ENCODE measurements around the gene ZMYM1.
"Not testable (repeated sequence)": the region's sequence is repeated elsewhere in the genome, so short reads cannot be mapped to it uniquely, and the experiment has no call there.

ZMYM1 gene

DNA sequence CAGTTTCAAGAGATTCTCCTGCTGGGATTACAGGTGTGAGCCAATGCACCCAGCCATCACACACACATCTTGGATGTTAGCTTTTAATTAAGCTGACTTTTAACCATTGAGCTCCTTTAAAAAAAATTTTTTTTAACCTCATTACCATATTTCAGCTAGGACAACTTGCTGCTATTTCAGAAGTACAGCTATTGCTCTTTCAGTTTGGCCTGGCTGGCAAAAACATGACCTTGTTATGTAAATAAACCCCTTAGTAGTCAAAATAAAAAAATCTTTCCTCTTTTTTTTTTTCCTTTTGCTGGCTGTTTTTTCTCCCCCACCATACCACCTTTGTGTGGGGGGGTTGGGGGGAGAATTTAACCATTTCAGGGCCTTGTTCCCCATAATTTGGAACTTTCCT lies 49.9 kb downstream of the ZMYM1 start:
- no peak for DNase-seq (ENCODE audit: low spot score)
- in situ Hi-C loops (cut with MboI; ENCODE audit: low pct_unique_long_range_greater_than_20kb, low sequenced_read_pairs, unreplicated experiment): no loop called here
- TF ChIP-seq, protein P1, sequence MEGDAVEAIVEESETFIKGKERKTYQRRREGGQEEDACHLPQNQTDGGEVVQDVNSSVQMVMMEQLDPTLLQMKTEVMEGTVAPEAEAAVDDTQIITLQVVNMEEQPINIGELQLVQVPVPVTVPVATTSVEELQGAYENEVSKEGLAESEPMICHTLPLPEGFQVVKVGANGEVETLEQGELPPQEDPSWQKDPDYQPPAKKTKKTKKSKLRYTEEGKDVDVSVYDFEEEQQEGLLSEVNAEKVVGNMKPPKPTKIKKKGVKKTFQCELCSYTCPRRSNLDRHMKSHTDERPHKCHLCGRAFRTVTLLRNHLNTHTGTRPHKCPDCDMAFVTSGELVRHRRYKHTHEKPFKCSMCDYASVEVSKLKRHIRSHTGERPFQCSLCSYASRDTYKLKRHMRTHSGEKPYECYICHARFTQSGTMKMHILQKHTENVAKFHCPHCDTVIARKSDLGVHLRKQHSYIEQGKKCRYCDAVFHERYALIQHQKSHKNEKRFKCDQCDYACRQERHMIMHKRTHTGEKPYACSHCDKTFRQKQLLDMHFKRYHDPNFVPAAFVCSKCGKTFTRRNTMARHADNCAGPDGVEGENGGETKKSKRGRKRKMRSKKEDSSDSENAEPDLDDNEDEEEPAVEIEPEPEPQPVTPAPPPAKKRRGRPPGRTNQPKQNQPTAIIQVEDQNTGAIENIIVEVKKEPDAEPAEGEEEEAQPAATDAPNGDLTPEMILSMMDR (IDR thresholded peaks at IDR 0.05; ENCODE audit: extremely low read depth, insufficient read depth, missing control alignments): no peak

DNA sequence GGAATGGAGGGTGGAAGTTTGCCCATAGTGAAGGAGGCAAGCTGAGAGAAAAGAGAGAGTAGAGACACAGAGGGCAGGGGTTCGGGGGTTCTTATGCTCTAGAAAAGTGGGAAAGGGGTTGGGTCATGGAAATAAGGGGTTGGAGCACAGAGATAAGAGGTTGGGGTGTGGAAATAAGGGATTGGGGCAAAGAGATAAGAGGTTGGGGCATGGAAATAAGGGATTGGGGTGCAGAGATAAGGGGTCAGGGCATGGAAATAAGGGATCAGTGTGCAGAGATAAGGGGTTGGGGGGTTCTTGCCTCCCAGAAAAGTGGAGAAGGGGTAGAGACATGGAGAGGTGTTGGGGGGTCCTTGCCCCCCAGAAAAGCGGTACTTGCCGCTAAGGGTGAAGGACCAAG lies 57.6 kb downstream of the ZMYM1 start:
- DNase-seq (ENCODE audit: low spot score): no peak
- in situ Hi-C loops (cut with MboI; ENCODE audit: low pct_unique_long_range_greater_than_20kb, low sequenced_read_pairs, unreplicated experiment): no loop called here
- TF ChIP-seq, protein P1 (IDR thresholded peaks at IDR 0.05; ENCODE audit: extremely low read depth, insufficient read depth, missing control alignments): no peak

DNA sequence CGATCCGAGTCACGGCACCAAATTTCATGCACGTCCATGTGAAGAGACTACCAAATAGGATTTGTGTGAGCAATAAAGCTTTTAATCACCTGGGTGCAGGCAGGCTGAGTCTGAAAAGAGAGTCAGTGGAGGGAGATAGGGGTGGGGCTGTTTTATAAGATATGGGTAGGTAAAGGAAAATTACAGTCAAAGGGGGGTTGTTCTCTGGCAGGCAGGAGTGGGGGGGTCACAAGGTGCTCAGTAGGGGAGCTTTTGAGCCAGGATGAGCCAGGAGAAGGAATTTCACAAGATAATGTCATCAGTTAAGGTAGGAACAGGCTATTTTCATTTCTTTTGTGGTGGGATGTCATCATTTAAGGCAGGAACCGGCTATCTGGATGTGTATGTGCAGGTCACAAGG lies 58.4 kb downstream of the ZMYM1 start:
- DNase-seq (ENCODE audit: low spot score); in situ Hi-C loops (cut with MboI; ENCODE audit: low pct_unique_long_range_greater_than_20kb, low sequenced_read_pairs, unreplicated experiment): not testable (repeated sequence)

DNA sequence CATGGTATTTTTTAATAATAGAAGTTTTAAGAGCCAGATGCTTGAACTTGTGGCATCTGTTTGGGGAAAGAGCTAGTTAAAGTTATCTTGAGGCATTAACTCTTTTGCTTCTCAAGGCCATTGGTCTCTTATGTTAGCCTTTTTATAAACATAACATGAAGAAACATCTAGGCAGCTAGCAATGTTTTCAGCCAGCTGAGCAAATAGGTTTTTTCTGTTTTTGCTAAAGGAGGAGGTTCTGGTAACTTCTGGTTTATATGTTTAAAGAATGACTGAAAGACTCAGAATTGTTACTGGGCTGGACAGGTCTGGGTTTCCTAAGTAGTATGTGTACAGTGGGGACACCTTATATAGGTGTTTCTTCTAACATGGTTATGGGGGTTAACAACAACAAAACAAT lies 63.1 kb downstream of the ZMYM1 start:
- DNase-seq (ENCODE audit: low spot score); in situ Hi-C loops (cut with MboI; ENCODE audit: low pct_unique_long_range_greater_than_20kb, low sequenced_read_pairs, unreplicated experiment): not testable (repeated sequence)

DNA sequence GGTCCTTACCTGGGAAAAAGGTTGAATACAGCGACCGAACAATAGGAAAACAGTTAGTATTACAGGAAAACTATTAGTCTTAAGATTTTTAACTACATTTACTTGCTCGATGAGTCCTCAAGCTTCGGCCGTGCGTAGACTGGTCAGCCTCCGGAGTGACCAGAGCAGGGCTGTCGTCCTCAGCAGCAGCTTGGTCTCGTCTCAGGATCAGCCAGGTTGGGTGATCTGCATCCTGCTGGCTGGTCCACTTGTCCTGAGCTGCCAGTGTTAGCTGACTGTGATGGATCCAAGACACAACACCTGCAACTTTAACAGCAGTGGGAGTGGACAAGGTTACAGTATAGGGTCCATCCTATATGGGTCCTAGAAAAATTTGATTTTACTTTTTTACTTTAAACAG lies 63.5 kb downstream of the ZMYM1 start:
- in situ Hi-C loops (cut with MboI; ENCODE audit: low pct_unique_long_range_greater_than_20kb, low sequenced_read_pairs, unreplicated experiment); DNase-seq (ENCODE audit: low spot score): not testable (repeated sequence)

DNA sequence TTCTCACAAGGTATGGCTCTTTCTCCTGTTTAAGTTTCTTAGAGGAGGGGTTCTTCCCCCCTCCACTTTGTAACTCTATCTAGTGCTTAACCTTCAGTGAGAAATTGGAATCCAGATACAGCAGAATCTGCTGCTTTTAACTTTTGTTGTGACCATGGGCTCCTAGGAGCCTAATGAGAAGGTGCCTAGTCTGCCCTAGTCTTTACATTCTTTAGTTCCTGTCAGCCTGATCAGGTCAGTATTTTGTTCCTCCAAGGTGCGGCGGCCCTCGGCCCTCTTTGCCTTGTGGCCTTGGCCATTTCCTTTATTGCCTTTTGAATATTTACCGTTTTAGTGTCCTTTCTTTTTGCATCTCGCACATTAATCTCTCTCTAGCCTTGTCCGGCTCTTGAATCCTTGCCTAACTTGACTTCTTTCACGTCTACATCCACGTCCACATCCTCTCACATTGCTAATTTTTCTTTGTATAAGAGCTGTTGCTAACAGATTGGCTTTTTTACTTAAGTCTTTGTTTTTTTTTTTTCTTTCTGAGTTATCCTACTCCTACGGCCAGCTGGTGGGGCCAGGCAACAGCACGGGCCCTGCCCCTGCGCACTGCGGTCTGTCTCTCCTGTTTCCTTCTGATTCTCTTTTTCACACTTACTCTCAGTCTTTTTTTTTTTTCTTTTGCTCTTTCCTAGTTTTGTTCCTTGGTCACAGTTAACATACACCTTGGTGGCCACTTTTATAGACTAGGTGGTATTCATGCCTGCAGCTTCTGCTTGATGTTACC lies 64.7 kb downstream of the ZMYM1 start:
- DNase-seq (ENCODE audit: low spot score): no peak
- TF ChIP-seq, protein P1 (IDR thresholded peaks at IDR 0.05; ENCODE audit: extremely low read depth, insufficient read depth, missing control alignments): no peak
- in situ Hi-C loops (cut with MboI; ENCODE audit: low pct_unique_long_range_greater_than_20kb, low sequenced_read_pairs, unreplicated experiment): no loop called here

DNA sequence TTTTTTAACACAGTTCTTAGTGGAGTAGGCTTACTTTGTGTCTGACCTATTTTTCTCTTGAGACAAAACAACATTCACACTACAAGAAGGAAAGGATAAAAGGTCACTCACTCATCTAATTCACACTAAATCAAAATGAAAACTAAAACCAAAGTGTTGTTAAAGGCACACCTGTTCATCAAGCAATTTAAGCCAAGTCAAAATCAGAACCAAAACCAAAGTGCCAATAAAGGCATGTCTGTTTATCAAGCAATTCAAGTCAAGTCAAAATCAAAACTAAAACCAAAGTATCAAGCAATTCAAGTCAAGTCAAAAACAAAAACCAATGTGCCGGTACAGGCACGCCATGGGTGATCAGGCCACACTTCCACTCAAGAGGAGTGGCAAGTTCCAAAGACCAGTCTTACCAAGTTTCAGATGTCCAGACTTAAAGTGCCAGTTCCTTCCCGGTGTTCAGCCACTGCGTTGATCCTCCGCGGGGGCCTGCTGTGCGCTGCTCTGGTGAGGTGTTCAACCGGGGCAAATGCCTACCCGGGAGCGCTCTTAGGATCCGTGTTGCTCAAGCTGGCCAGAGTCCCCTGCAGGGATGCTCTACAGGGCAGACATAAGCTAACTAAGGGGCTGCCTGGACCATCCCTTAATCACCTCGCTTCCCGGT lies 66.8 kb downstream of the ZMYM1 start:
- in situ Hi-C loops (cut with MboI; ENCODE audit: low pct_unique_long_range_greater_than_20kb, low sequenced_read_pairs, unreplicated experiment); DNase-seq (ENCODE audit: low spot score): not testable (repeated sequence)

DNA sequence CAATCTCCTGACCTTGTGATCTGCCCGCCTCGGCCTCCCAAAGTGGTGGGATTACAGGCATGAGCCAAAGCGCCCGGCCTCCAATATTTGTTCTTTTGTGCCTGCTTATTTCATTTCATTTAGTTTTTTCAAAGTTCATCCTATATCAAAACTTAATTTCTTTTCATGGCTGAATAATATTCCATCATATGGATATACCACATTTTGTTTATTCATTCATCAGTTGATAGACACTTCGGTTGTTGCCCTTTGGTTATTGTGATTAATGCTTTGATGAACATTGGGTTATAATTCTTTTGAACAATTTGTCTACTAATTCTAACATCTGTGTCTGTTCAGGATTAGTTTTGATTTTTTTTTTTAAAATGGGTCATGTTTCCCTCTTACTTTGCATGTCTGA lies 72.0 kb downstream of the ZMYM1 start:
- in situ Hi-C loops (cut with MboI; ENCODE audit: low pct_unique_long_range_greater_than_20kb, low sequenced_read_pairs, unreplicated experiment): no loop called here
- DNase-seq (ENCODE audit: low spot score): no peak
- TF ChIP-seq, protein P1 (IDR thresholded peaks at IDR 0.05; ENCODE audit: extremely low read depth, insufficient read depth, missing control alignments): no peak

DNA sequence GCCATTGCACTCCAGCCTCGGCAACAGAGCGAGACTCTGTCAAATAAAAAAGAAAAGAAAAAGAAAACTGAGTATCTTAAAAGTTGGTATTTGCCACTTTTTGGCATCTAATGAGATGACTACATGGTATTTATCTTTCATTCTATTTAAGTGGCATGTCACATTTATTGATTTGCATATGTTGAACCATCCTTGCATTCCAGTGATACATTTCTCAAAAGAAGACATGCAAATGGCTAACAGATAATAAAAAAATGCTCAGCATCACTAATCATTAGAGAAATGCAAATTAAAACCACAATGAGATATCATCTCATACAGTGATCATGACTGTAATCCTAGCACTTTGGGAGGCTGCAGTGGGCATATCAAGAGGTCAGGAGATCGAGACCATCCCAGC lies 85.7 kb downstream of the ZMYM1 start:
- no peak for DNase-seq (ENCODE audit: low spot score)
- in situ Hi-C loops (cut with MboI; ENCODE audit: low pct_unique_long_range_greater_than_20kb, low sequenced_read_pairs, unreplicated experiment): no loop called here
- TF ChIP-seq, protein P1 (IDR thresholded peaks at IDR 0.05; ENCODE audit: extremely low read depth, insufficient read depth, missing control alignments): no peak
